ENCODE results near the gene TMEM108.

TMEM108 gene

GRCh38 chr3:133112666-133113065, 74.5 kb downstream of the TMEM108 start:
- Histone ChIP-seq H3K4me3 (no peak overlapping the region), H3K36me3 (no peaks in the 10 kb centered on the region), H3K4me1 (no peaks in the 10 kb centered on the region), H3K27me3 (no peaks in the 10 kb centered on the region), H3K27ac (no peak overlapping the region), H3K9me3 (no peaks in the 10 kb centered on the region)
- TF ChIP-seq, protein P1, sequence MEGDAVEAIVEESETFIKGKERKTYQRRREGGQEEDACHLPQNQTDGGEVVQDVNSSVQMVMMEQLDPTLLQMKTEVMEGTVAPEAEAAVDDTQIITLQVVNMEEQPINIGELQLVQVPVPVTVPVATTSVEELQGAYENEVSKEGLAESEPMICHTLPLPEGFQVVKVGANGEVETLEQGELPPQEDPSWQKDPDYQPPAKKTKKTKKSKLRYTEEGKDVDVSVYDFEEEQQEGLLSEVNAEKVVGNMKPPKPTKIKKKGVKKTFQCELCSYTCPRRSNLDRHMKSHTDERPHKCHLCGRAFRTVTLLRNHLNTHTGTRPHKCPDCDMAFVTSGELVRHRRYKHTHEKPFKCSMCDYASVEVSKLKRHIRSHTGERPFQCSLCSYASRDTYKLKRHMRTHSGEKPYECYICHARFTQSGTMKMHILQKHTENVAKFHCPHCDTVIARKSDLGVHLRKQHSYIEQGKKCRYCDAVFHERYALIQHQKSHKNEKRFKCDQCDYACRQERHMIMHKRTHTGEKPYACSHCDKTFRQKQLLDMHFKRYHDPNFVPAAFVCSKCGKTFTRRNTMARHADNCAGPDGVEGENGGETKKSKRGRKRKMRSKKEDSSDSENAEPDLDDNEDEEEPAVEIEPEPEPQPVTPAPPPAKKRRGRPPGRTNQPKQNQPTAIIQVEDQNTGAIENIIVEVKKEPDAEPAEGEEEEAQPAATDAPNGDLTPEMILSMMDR (IDR thresholded peaks at IDR 0.05) = no peak
- no peak for DNase-seq
- intact Hi-C loops (cut with DNase I; ENCODE audit: low total_unique reads) = no loop called here

GRCh38 chr3:133113526-133113925, 75.3 kb downstream of the TMEM108 start:
- no peak for DNase-seq
- TF ChIP-seq, protein P1 (IDR thresholded peaks at IDR 0.05) = no peak

DNA sequence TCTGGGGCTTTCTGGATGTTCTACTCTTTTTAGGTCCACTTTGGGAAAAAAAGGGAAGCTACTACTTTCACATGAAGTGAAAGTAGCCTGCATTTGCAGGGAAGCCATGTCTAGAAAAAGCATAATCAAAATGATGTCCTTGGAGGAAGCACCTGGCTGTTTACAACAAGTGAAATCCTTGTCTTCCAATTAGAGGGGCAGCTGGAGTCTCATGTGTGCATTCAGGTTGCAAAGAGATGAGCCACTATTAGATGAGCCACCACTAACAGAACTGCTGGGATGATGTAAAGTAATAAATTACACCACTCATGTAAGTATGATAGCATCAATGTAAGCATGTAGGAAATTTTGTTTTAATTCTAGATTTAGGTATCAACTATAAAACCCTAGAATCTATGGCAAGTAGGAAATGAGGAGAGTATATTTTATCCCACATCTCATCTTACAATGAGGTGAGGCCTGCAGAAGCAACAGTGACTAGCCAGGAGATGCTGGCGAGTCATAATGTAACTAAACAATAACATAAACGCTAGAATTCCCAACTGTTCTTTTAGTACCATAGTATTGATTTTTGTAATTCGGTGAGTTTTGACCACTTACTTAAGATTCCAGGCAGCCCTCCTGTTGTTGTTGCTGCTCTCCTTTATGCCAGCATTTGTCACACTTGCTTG, 75.9 kb downstream of the TMEM108 start:
- Histone ChIP-seq H3K4me1 (no peaks in the 10 kb centered on the region), H3K36me3 (no peaks in the 10 kb centered on the region), H3K4me3 (no peak overlapping the region), H3K27ac (no peak overlapping the region), H3K9me3 (no peaks in the 10 kb centered on the region), H3K27me3 (no peaks in the 10 kb centered on the region)
- TF ChIP-seq, protein P1 (IDR thresholded peaks at IDR 0.05) = no peak
- intact Hi-C loops (cut with DNase I; ENCODE audit: low total_unique reads) = no loop called here
- DNase-seq = no peak

More at GRCh38 chr3:133113526-133113925, 75.3 kb downstream of the TMEM108 start:
- Histone ChIP-seq H3K27ac (no peak overlapping the region), H3K27me3 (no peaks in the 10 kb centered on the region), H3K36me3 (no peaks in the 10 kb centered on the region), H3K9me3 (no peaks in the 10 kb centered on the region), H3K4me3 (no peak overlapping the region), H3K4me1 (no peaks in the 10 kb centered on the region)
- intact Hi-C loops (cut with DNase I; ENCODE audit: low total_unique reads) = no loop called here

DNA sequence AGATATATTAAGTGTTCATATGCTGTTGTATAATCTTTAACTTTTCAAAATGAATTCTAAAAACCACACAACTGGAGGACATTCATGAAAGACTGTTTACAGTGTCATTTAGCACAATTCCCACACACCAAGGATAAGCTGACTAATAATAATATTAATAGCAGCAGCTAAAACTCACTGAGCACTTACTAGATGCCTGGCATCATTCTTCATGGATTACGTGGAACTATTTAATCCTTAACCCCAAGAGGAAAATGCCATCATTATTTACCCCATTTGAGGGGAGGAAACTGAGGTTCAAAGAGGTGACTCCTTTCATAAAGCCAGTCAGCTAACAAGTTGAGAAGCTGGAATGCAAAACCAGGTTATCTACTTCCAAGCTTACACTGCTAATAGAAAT, 77.0 kb downstream of the TMEM108 start:
- H3K4me3 ChIP-seq = no peak overlapping the region
- no peak for DNase-seq
- H3K4me1 ChIP-seq = no peaks in the 10 kb centered on the region
- no peaks in the 10 kb centered on the region for H3K36me3 ChIP-seq
- no peaks in the 10 kb centered on the region for H3K9me3 ChIP-seq
- H3K27ac ChIP-seq = no peak overlapping the region
- intact Hi-C loops (cut with DNase I; ENCODE audit: low total_unique reads) = no loop called here
- no peaks in the 10 kb centered on the region for H3K27me3 ChIP-seq
- TF ChIP-seq, protein P1 (IDR thresholded peaks at IDR 0.05) = no peak

- H3K27ac ChIP-seq = no peak overlapping the region
- H3K4me1 ChIP-seq = no peaks in the 10 kb centered on the region
- no peak overlapping the region for H3K4me3 ChIP-seq
- no peaks in the 10 kb centered on the region for H3K9me3 ChIP-seq
- no peaks in the 10 kb centered on the region for H3K27me3 ChIP-seq
- no peaks in the 10 kb centered on the region for H3K36me3 ChIP-seq
- intact Hi-C loops (cut with DNase I; ENCODE audit: low total_unique reads) = no loop called here
- DNase-seq = no peak
- TF ChIP-seq, protein P1 (IDR thresholded peaks at IDR 0.05) = no peak
These were observed 79.2 kb downstream of the TMEM108 start for GRCh38 chr3:133117342-133117741.

DNA sequence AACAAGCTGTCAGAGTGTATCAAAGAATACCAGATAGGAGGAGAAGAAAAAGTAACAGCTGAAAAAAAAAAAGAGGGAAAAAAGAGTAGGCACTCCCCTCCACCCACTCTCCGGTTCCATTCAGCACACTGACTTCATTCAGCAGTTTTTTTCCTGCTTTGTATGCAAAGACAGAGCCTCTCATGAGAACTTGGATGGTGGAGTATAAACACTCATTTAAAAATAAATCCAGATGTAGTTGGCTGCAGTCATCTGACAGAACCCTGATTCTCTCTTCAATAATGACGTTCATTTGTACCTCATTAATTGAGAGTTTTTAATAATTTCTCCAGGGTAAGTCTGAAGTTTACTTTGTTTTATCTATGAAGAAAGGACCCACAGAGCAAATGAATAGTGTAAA, 81.0 kb downstream of the TMEM108 start:
- no peak overlapping the region for H3K4me3 ChIP-seq
- H3K36me3 ChIP-seq = no peaks in the 10 kb centered on the region
- DNase-seq = no peak
- no peak overlapping the region for H3K27ac ChIP-seq
- no peaks in the 10 kb centered on the region for H3K9me3 ChIP-seq
- intact Hi-C loops (cut with DNase I; ENCODE audit: low total_unique reads) = no loop called here
- peaks cover 0 to under 1% (median 0%) of the 10 kb centered on the region in 4 donors for H3K4me1 ChIP-seq
- H3K27me3 ChIP-seq = no peaks in the 10 kb centered on the region
- TF ChIP-seq, protein P1 (IDR thresholded peaks at IDR 0.05) = no peak

Measured in tibial artery (tissue), 4 donors.